A673 (cell line): ENCODE data around the gene MRNIP. TPM values are rescaled to one million over a fixed set of nuclear protein-coding genes. Genes with fewer than 3 reads are reported as not detected.

Source experiments
- BruUV-seq: library from RNA; stranded (reverse); fragments of 400-500 nt; replicated peaks from 2 replicates; lab custom pipeline; 2021; lab: Mats Ljungman, UMichigan
- CTCF ChIA-PET: fragments of 300-600 bp; sonication (Branson Sonifier 250); formaldehyde crosslinking; loops from one replicate; lab custom pipeline; 2022; ENCODE audit warnings: antibody characterized with exemption; lab: Charles Lee
- POLR2A ChIA-PET: fragments of 300-600 bp; sonication (Branson Sonifier 250); formaldehyde crosslinking; loops from one replicate; lab custom pipeline; 2022; ENCODE audit warnings: antibody characterized with exemption; ENCODE audit not compliant: low non-redundant PET; lab: Charles Lee
- DNase-seq: peaks from one replicate; pipeline ENCODE4 v3.0.0-alpha.2; 2015; ENCODE audit warnings: low spot score
- H3K27ac ChIP-seq: fragments of 200-600 bp; sonication (generic); 2 replicates; pipeline ENCODE4 v1.5.1; 2016; ENCODE audit warnings: mixed run types, low read depth, mild to moderate bottlenecking, mixed read lengths, antibody characterized with exemption, low read length; ENCODE audit not compliant: poor library complexity, severe bottlenecking
- H3K27me3 ChIP-seq: fragments of 200-600 bp; sonication (generic); replicated peaks from 2 replicates; pipeline ENCODE4 v1.6.1; 2017; ENCODE audit warnings: mixed run types, low read depth, mild to moderate bottlenecking, mixed read lengths, antibody characterized with exemption, low read length; ENCODE audit not compliant: insufficient read depth, poor library complexity
- H3K36me3 ChIP-seq: fragments of 200-600 bp; sonication (generic); 2 replicates; pipeline ENCODE4 v1.6.1; 2016; ENCODE audit warnings: mixed run types, mild to moderate bottlenecking, mixed read lengths, antibody characterized with exemption, low read length; ENCODE audit not compliant: insufficient read depth, poor library complexity, severe bottlenecking
- H3K4me1 ChIP-seq: fragments of 200-600 bp; sonication (generic); 2 replicates; pipeline ENCODE4 v1.6.1; 2017; ENCODE audit warnings: mixed run types, mild to moderate bottlenecking, mixed read lengths, antibody characterized with exemption, low read length; ENCODE audit not compliant: insufficient read depth, poor library complexity, severe bottlenecking
- H3K4me3 ChIP-seq: fragments of 200-600 bp; sonication (generic); 2 replicates; pipeline ENCODE4 v1.5.1; 2016; ENCODE audit warnings: low read depth, mixed run types, mild to moderate bottlenecking, mixed read lengths, low read length; ENCODE audit not compliant: poor library complexity, severe bottlenecking
- H3K9me3 ChIP-seq: fragments of 200-600 bp; sonication (generic); 2 replicates; pipeline ENCODE4 v1.6.1; 2016; ENCODE audit warnings: mixed run types, low read depth, mild to moderate bottlenecking, mixed read lengths, antibody characterized with exemption, low read length; ENCODE audit not compliant: poor library complexity, severe bottlenecking
- EZH2 ChIP-seq: fragments of 200-600 bp; sonication (generic); IDR thresholded peaks from 2 replicates; pipeline ENCODE4 v1.6.1; 2017; ENCODE audit warnings: borderline replicate concordance, low read depth, mild to moderate bottlenecking, mixed read lengths, antibody characterized with exemption, low read length; ENCODE audit not compliant: poor library complexity, severe bottlenecking
- intact Hi-C: fragments of 100-400 bp; cut with micrococcal nuclease; formaldehyde crosslinking; loops from one replicate; pipeline ENCODE4 v1.10.0; 2022; ENCODE audit not compliant: unreplicated experiment
- total RNA-seq: library from RNA; stranded (reverse); gene quantifications from 2 replicates; pipeline ENCODE4 v1.2.3, GENCODE V29; 2021
- TF ChIP-seq, protein P1 (sequence below): fragments of 300-800, 200-600 bp; sonication (generic); conservative IDR thresholded peaks from 2 replicates; pipeline ENCODE4 v1.5.1; 2017; ENCODE audit warnings: low read depth, mild to moderate bottlenecking, antibody characterized with exemption, low read length, moderate library complexity, mixed read lengths

The MRNIP gene
- total RNA-seq, 1 experiment from 2014 or later: 31.3 TPM

- H3K27ac ChIP-seq: no peak overlapping the region
- no peaks in the 10 kb centered on the region for H3K9me3 ChIP-seq
- POLR2A ChIA-PET: no interaction called here
- H3K4me1 ChIP-seq: no peaks in the 10 kb centered on the region
- no TSS peak for BruUV-seq
- peaks cover 23% of the 10 kb centered on the region for H3K36me3 ChIP-seq
- TF ChIP-seq, protein P1, sequence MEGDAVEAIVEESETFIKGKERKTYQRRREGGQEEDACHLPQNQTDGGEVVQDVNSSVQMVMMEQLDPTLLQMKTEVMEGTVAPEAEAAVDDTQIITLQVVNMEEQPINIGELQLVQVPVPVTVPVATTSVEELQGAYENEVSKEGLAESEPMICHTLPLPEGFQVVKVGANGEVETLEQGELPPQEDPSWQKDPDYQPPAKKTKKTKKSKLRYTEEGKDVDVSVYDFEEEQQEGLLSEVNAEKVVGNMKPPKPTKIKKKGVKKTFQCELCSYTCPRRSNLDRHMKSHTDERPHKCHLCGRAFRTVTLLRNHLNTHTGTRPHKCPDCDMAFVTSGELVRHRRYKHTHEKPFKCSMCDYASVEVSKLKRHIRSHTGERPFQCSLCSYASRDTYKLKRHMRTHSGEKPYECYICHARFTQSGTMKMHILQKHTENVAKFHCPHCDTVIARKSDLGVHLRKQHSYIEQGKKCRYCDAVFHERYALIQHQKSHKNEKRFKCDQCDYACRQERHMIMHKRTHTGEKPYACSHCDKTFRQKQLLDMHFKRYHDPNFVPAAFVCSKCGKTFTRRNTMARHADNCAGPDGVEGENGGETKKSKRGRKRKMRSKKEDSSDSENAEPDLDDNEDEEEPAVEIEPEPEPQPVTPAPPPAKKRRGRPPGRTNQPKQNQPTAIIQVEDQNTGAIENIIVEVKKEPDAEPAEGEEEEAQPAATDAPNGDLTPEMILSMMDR: no peak
- TF ChIP-seq EZH2: no peak
- no peak for DNase-seq
- intact Hi-C loops: no loop called here
- no peaks in the 10 kb centered on the region for H3K27me3 ChIP-seq
- H3K4me3 ChIP-seq: no peak overlapping the region
- CTCF ChIA-PET: no interaction called here
Measured at GRCh38 chr5:179840766-179841165, 17.9 kb downstream of the MRNIP start.

DNA sequence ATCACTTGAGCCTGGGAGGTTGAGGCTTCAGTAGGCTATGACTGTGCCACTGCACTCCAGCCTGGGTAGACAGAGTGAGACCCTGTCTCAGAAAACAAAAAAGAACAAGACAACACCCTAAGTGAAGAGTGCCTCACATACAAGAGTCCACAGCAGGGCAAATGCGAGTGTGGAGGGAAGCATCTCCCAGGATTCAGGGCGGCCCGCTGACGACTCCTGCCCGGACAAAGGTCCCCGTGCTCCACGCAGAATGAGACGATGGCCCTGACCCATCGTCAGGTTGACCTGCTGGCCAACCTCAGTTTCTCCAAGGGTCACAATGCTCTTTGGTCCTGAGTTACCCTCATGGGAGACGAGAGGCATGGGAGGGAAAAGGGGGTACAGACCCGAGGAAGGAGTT lies 18.3 kb downstream of the MRNIP start:
- no peak for TF ChIP-seq EZH2
- TF ChIP-seq, protein P1: no peak
- intact Hi-C loops: no loop called here
- H3K27me3 ChIP-seq: no peaks in the 10 kb centered on the region
- H3K4me1 ChIP-seq: no peaks in the 10 kb centered on the region
- BruUV-seq: no TSS peak
- POLR2A ChIA-PET: no interaction called here
- H3K36me3 ChIP-seq: peaks cover 23% of the 10 kb centered on the region
- H3K4me3 ChIP-seq: no peak overlapping the region
- H3K9me3 ChIP-seq: no peaks in the 10 kb centered on the region
- no peak for DNase-seq
- H3K27ac ChIP-seq: no peak overlapping the region
- CTCF ChIA-PET: no interaction called here

- Histone ChIP-seq H3K27me3 (no peaks in the 10 kb centered on the region), H3K27ac (no peak overlapping the region), H3K36me3 (peaks cover 23% of the 10 kb centered on the region), H3K9me3 (no peaks in the 10 kb centered on the region), H3K4me1 (no peaks in the 10 kb centered on the region), H3K4me3 (no peak overlapping the region)
- BruUV-seq: no TSS peak
- intact Hi-C loops: no loop called here
- ChIA-PET CTCF (no interaction called here), POLR2A (no interaction called here)
- no peak for DNase-seq
- TF ChIP-seq EZH2: no peak
- TF ChIP-seq, protein P1: no peak
Measured at GRCh38 chr5:179839328-179840256, 19.0 kb downstream of the MRNIP start.
